LNCaP clone FGC (cell line): ENCODE results near the gene PLRG1.
"Not testable (repeated sequence)": the region's sequence is repeated elsewhere in the genome, so short reads cannot be mapped to it uniquely, and the experiment has no call there.

ENCODE experiments used
- DNase-seq: peaks from one replicate; pipeline ENCODE4 v3.0.0-alpha.2; 2011; ENCODE audit warnings: low read depth
- H3K4me3 ChIP-seq: 2 replicates; pipeline ENCODE4 v1.5.1; 2011; ENCODE audit warnings: mild to moderate bottlenecking, low read depth, low read length, control low read depth
- TF ChIP-seq, protein P1 (sequence below): IDR thresholded peaks from 2 replicates; pipeline ENCODE4 v1.5.1; 2012; ENCODE audit warnings: mild to moderate bottlenecking; ENCODE audit not compliant: control insufficient read depth, insufficient read depth; ENCODE audit errors: extremely low read depth

The PLRG1 gene

DNA sequence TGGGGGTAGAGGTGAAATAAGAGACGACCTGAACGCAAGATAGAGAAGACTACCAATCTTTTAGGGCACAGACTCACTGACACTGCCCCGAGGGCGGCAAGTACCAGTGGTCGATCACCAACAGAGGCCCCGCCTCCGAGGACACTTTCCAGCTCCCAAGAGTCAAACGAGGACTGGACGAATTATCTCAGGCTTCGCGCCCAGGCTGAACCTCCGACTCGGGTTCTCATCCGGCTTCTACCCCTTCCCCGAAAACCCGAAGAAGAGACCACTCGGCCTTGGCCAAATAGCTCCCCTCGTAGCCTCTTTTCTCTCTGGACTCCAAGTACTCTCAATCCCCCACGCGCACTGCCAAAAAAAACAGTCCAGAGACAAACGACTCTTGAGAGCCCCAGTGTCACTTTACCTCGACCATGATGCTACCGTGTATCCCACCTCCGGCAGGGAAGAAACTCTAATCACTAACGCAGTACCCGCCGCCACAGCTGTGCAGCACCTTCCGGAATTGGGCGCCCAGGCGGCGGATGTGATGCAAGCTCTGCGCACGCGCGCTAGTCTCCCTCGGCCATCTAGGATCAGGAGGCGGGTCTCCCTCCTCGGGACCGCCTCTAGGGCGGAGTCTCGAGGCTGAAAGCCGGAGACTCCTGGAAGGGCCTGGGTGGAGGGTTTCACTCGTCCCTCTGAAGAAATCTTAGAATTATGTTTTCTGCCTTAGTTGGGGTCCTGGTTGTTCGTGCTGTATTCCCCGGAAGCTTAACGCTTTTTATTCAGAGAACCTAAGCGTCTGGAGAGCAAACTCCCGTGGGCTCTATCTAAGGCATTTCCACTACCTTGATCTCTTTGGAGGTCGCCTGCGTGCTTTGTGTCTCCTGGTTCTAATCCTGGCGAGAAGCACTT lies at the start of gene PLRG1:
Gene PLRG1 (minus strand): TSS at position 507 of the 897 bp plus-strand sequence. CDS start 92 bp downstream, at position 415.
- peak within 1 kb of the TSS; percentile 98 for H3K4me3 ChIP-seq
- peak; percentile 67 for DNase-seq
- TF ChIP-seq, protein P1, sequence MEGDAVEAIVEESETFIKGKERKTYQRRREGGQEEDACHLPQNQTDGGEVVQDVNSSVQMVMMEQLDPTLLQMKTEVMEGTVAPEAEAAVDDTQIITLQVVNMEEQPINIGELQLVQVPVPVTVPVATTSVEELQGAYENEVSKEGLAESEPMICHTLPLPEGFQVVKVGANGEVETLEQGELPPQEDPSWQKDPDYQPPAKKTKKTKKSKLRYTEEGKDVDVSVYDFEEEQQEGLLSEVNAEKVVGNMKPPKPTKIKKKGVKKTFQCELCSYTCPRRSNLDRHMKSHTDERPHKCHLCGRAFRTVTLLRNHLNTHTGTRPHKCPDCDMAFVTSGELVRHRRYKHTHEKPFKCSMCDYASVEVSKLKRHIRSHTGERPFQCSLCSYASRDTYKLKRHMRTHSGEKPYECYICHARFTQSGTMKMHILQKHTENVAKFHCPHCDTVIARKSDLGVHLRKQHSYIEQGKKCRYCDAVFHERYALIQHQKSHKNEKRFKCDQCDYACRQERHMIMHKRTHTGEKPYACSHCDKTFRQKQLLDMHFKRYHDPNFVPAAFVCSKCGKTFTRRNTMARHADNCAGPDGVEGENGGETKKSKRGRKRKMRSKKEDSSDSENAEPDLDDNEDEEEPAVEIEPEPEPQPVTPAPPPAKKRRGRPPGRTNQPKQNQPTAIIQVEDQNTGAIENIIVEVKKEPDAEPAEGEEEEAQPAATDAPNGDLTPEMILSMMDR = no peak

DNA sequence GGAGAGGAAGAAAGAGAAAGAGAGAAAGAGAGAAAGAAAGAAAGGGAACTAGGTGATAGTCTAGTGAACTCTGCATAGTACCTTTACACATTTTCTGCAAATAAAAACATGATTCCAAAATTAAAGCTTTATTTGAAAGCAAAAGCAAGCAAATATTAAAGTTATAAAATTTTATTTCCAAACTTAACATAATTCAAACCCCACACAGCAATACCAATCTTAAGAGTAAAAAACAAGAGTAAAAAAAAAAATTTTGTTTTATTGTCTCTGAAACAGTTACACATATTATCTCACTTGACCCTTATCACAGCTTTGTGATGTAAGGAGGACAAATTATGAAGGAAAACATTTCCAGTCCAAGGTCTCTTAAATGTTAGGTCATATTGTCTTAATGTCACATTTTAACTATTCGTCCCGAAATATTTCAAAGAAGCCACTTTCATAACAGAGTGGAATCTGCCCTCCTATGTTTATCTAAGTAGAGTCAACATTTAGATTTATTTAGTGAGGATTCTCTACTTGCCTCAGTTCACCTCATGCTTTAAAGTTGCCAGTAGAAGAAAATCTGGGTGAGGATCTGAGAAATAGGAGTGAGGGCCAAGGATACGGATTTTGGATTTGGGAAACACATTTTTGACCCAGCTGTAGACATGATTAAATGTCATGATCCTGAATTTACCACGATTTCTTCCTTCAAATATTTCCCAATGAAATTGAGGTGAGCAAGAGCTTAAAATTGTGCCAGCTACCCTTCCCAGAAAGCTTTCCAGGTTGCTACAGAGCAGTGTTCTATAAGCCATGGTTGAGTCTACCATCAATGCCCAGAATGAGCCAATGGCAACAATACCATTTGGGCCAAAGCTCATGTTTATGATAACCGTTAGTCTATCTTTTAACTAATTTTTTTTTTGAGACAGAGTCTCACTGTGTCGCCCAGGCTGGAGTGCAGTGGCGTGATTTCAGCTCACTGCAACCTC lies 47.9 kb upstream of the PLRG1 start:
- TF ChIP-seq, protein P1 = no peak
- DNase-seq = no peak
- H3K4me3 ChIP-seq = no peak overlapping the region

DNA sequence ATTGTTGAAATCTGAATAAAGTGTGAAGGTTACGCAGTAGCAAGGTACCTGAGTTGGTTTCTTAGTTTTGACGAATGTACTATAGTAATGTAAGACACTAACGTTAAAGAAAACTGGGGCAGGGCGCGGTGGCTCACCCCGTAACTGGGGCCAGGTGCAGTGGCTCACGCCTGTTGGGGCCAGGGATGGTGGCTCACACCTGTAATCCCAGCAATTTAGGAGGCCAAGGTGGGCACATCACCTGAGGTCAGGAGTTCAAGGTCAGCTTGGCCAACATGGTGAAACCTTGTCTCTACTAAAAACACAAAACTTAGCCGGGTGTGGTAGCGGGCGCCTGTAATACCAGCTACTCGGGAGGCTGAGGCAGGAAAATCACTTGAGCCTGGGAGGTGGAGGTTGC lies 47.1 kb upstream of the PLRG1 start:
- not testable (repeated sequence) for DNase-seq, H3K4me3 ChIP-seq

DNA sequence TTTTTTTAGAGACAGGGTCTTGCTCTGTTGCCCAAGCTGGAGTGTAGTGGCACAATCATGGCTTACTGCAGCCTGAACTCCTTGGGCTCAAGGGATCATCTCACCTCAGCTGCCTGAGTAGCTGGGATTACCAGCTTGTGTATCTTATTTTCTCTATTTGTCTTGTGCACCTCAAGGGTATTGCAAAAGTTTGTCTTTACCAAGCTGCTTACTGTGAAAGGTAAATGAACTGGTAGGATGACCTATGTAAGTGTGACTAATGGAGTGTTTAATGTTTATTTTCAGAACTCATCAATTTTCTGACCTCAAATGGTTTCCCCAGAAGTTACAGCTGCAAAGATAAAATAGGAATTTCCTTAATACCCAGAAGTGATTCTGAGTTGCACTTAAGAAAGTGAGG lies 45.6 kb upstream of the PLRG1 start:
- H3K4me3 ChIP-seq = no peak overlapping the region
- DNase-seq = peak; percentile 1
- TF ChIP-seq, protein P1 = no peak

DNA sequence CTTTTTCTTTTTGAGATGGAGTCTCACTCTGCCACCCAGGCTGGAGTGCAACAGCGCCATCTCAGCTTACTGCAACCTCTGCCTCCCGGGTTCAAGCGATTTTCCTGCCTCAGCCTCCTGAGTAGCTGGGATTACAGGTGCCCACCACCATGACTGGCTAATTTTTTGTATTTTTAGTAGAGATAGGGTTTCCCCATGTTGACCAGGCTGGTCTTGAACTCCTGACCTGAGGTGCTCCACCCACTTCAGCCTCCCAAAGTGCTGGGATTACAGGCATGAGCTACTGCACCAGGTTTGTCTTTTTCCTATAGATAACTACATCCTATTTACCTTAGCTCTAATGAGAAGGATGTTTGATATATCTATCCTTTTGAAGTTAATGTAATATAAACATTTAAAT lies 44.1 kb upstream of the PLRG1 start:
- not testable (repeated sequence) for H3K4me3 ChIP-seq, DNase-seq

DNA sequence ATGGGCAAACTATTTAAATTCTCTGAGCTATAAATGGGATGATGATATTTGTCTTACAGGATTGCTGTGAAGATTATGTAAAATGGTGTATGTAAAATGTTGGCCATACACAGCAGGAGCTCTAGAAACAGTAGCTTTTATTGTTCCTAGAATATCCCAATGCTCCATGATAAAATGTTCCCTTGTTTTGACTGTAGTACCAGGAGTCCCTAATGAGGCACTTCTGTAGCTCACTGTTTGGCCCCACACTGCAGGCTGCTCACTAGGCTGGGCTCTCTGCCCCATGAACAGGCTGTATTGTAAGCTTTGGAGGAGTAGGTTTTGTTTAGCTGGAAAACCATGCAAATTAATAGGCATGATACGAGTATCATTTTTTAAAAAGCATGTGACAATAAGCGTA lies 43.7 kb upstream of the PLRG1 start:
- TF ChIP-seq, protein P1 = no peak
- H3K4me3 ChIP-seq = no peak overlapping the region
- DNase-seq = no peak

DNA sequence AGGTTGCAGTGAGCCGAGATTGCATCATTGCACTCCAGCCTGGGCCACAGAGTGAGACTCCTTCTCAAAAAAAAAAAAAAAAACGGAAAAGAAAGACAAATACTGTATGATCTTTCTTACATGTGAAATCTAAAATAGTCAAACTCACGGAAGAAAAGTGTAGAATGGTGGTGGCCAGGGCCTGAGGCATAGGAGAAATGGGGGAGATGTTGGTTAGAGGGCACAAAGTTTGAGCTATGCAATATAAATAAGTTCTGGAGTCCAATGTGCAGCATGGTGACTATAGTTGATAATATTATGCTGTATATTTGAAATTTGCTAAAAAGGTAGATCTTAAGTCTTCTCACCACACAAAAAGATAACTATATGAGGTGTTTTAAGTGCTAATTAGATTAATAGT lies 41.7 kb upstream of the PLRG1 start:
- no peak for DNase-seq
- TF ChIP-seq, protein P1 = no peak
- H3K4me3 ChIP-seq = no peak overlapping the region
